ENCODE measurements around the gene LAYN. TPM values are rescaled to one million over a fixed set of nuclear protein-coding genes. Genes with fewer than 3 reads are reported as not detected.

The LAYN gene
- total RNA-seq, 4 donors from 2014 or later: 5.6 to 19.7 (median 10.3) TPM

DNA sequence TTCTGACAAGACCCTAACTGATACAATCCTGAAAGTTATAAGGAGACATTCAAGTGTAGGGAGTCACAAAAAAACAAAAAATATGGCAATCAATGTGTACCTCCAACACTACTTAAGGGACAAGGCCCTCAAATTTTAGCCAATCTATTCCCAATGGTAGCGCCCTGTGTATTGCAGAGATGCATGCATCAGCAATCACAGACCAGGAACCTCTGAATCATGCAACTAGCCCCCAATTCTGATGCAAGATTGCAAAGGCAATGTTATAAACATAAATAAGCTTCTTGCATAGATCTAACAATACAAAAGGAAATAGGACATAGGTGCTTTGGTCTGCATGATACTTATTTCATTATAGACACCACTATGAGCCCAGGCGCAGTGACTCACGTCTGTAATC, 32.1 kb downstream of the LAYN start:
- Histone ChIP-seq H3K4me3 (no peak overlapping the region), H3K36me3 (no peaks in the 10 kb centered on the region), H3K4me1 (peaks cover 0 to 6% (median 3%) of the 10 kb centered on the region in 4 donors), H3K27ac (no peak overlapping the region), H3K9me3 (no peaks in the 10 kb centered on the region), H3K27me3 (no peaks in the 10 kb centered on the region)
- TF ChIP-seq POLR2A (IDR thresholded peaks at IDR 0.05): no peak
- no peak for DNase-seq
- in situ Hi-C loops (cut with MboI; ENCODE audit: low pct_ligation_motif_present in 1 of 4, low pct_unique_long_range_greater_than_20kb in 1 of 4, low sequenced_read_pairs in 3 of 4) (no loop called here), intact Hi-C loops (cut with DNase I; ENCODE audit: low total_unique reads) (no loop called here)
- WGBS, 2 donors (ENCODE audit: low coverage in 1 of 2): 96 to 100% methylated on average over 1 to 3 of the region's 3 CpGs

DNA sequence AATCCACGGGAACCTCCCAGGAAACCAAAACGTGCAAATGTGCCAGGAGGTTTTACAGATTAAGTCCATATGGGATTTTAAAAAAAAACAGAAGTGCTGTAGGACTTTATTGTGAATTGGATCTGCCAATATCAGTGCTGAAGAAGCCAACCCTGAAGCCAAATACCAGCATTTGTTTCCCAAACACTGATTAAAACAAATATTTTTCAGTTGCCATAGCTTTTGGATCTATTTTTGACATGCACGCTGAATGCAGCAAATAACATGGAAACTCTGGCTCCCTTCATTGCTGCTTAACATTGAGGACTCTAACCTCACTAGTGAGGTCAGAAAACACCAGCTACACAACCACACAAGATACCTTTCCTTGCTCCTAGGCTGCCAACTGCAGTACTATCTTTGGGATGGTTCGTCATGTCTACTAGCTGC, 33.3 kb downstream of the LAYN start:
- Histone ChIP-seq H3K36me3 (no peaks in the 10 kb centered on the region), H3K27ac (peak overlapping the region in 2 of 4 donors; percentile 10 to 34), H3K9me3 (no peaks in the 10 kb centered on the region), H3K4me1 (peaks cover 0 to 6% (median 3%) of the 10 kb centered on the region in 4 donors), H3K4me3 (no peak overlapping the region), H3K27me3 (no peaks in the 10 kb centered on the region)
- DNase-seq: no peak
- intact Hi-C loops (cut with DNase I; ENCODE audit: low total_unique reads): no loop called here
- no peak for TF ChIP-seq POLR2A (IDR thresholded peaks at IDR 0.05)
- TF ChIP-seq, protein P1, sequence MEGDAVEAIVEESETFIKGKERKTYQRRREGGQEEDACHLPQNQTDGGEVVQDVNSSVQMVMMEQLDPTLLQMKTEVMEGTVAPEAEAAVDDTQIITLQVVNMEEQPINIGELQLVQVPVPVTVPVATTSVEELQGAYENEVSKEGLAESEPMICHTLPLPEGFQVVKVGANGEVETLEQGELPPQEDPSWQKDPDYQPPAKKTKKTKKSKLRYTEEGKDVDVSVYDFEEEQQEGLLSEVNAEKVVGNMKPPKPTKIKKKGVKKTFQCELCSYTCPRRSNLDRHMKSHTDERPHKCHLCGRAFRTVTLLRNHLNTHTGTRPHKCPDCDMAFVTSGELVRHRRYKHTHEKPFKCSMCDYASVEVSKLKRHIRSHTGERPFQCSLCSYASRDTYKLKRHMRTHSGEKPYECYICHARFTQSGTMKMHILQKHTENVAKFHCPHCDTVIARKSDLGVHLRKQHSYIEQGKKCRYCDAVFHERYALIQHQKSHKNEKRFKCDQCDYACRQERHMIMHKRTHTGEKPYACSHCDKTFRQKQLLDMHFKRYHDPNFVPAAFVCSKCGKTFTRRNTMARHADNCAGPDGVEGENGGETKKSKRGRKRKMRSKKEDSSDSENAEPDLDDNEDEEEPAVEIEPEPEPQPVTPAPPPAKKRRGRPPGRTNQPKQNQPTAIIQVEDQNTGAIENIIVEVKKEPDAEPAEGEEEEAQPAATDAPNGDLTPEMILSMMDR (IDR thresholded peaks at IDR 0.05): no peak
- TF ChIP-seq POLR2AphosphoS5 (IDR thresholded peaks at IDR 0.05): no peak
- TF ChIP-seq EP300 (IDR thresholded peaks at IDR 0.05; ENCODE audit: low read depth): no peak
- in situ Hi-C loops (cut with MboI; ENCODE audit: low pct_ligation_motif_present in 1 of 4, low pct_unique_long_range_greater_than_20kb in 1 of 4, low sequenced_read_pairs in 3 of 4): no loop called here
- 48 to 72% methylated on average over 3 to 4 of the region's 4 CpGs for WGBS, 2 donors (ENCODE audit: low coverage in 1 of 2)

- H3K4me3 ChIP-seq: no peak overlapping the region
- peaks cover 0 to 6% (median 3%) of the 10 kb centered on the region in 4 donors for H3K4me1 ChIP-seq
- no peaks in the 10 kb centered on the region for H3K36me3 ChIP-seq
- in situ Hi-C loops (cut with MboI; ENCODE audit: low pct_ligation_motif_present in 1 of 4, low pct_unique_long_range_greater_than_20kb in 1 of 4, low sequenced_read_pairs in 3 of 4): no loop called here
- peak overlapping the region in 3 of 4 donors; percentile 10 to 34 (median 24) for H3K27ac ChIP-seq
- DNase-seq: no peak
- no peaks in the 10 kb centered on the region for H3K9me3 ChIP-seq
- H3K27me3 ChIP-seq: no peaks in the 10 kb centered on the region
- no peak for TF ChIP-seq EP300 (IDR thresholded peaks at IDR 0.05; ENCODE audit: low read depth)
- no peak for TF ChIP-seq POLR2AphosphoS5 (IDR thresholded peaks at IDR 0.05)
- TF ChIP-seq, protein P1 (IDR thresholded peaks at IDR 0.05): no peak
- no peak for TF ChIP-seq POLR2A (IDR thresholded peaks at IDR 0.05)
- 51 to 63% methylated on average over 7 of the region's 7 CpGs for WGBS, 2 donors (ENCODE audit: low coverage in 1 of 2)
- intact Hi-C loops (cut with DNase I; ENCODE audit: low total_unique reads): no loop called here
These were observed 34.1 kb downstream of the LAYN start for GRCh38 chr11:111574373-111575225.

GRCh38 chr11:111575740-111576139, 35.2 kb downstream of the LAYN start:
- WGBS, 2 donors (ENCODE audit: low coverage in 1 of 2): 71 to 86% methylated on average over 1 to 6 of the region's 6 CpGs
- in situ Hi-C loops (cut with MboI; ENCODE audit: low pct_ligation_motif_present in 1 of 4, low pct_unique_long_range_greater_than_20kb in 1 of 4, low sequenced_read_pairs in 3 of 4) (no loop called here), intact Hi-C loops (cut with DNase I; ENCODE audit: low total_unique reads) (no loop called here)
- Histone ChIP-seq H3K4me3 (no peak overlapping the region), H3K36me3 (no peaks in the 10 kb centered on the region), H3K27me3 (no peaks in the 10 kb centered on the region), H3K27ac (no peak overlapping the region), H3K4me1 (peaks cover 0 to 6% (median 3%) of the 10 kb centered on the region in 4 donors), H3K9me3 (no peaks in the 10 kb centered on the region)
- no peak for DNase-seq
- TF ChIP-seq POLR2AphosphoS5 (IDR thresholded peaks at IDR 0.05) (no peak), EP300 (IDR thresholded peaks at IDR 0.05; ENCODE audit: low read depth) (no peak), POLR2A (IDR thresholded peaks at IDR 0.05) (no peak)
- TF ChIP-seq, protein P1 (IDR thresholded peaks at IDR 0.05): no peak
